ENCODE data around the gene ITPRIPL2.

DNA sequence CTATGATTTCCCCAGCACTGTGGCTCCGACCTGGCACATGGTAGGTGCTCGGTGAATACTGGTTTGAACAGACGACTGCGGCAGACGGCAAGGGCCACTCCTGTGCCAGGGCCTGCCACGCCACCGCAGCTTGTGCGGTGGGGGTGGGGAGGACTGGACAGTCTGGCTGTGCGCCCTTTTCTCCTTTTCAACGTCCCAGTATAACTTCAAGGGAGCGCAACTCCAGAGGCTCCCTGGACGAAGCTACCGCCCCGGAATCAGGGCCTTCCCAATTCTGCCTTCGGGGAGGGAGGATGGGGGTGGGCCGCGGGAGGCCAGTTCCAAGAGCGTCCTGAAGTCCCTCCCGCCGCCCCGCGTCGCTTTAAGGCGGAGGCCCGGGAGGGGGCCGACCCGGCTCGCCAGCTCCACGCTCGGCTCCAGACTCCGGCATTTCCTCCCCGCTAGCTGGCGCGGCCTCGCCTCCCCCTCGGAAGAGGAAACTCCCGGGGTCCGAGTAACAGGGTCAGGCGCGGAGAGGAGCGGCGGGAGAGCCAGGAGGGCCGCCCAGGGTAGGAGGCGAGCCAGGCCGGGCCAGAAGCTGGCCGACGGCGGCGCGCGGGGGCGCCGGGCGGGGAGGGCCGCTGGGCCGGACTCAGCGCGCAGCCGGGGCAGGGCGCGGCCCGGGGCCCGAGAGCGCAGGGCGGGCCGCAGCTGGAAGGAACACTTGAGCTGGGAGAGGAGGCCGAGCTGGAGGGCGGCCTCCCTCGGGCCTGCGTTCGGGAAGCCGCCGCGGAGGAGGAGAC, at the start of gene ITPRIPL2:
- TF ChIP-seq, protein P1, sequence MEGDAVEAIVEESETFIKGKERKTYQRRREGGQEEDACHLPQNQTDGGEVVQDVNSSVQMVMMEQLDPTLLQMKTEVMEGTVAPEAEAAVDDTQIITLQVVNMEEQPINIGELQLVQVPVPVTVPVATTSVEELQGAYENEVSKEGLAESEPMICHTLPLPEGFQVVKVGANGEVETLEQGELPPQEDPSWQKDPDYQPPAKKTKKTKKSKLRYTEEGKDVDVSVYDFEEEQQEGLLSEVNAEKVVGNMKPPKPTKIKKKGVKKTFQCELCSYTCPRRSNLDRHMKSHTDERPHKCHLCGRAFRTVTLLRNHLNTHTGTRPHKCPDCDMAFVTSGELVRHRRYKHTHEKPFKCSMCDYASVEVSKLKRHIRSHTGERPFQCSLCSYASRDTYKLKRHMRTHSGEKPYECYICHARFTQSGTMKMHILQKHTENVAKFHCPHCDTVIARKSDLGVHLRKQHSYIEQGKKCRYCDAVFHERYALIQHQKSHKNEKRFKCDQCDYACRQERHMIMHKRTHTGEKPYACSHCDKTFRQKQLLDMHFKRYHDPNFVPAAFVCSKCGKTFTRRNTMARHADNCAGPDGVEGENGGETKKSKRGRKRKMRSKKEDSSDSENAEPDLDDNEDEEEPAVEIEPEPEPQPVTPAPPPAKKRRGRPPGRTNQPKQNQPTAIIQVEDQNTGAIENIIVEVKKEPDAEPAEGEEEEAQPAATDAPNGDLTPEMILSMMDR (conservative IDR thresholded peaks at IDR 0.05; ENCODE audit: low read length): no peak
- no peak for TF ChIP-seq EZH2phosphoT487 (IDR thresholded peaks at IDR 0.05; ENCODE audit: borderline replicate concordance, low read depth, low read length)

All from OCI-LY7 (cell line).